GM12873 (cell line): ENCODE measurements around the gene CHRNA1.

ENCODE experiments used
- TF ChIP-seq, protein P1 (sequence below): IDR thresholded peaks from 2 replicates; pipeline ENCODE4 v1.5.1; 2012; ENCODE audit warnings: low read depth, mild to moderate bottlenecking, moderate library complexity, low read length, control low read depth; ENCODE audit not compliant: insufficient read depth; ENCODE audit errors: missing control alignments

CHRNA1 gene

DNA sequence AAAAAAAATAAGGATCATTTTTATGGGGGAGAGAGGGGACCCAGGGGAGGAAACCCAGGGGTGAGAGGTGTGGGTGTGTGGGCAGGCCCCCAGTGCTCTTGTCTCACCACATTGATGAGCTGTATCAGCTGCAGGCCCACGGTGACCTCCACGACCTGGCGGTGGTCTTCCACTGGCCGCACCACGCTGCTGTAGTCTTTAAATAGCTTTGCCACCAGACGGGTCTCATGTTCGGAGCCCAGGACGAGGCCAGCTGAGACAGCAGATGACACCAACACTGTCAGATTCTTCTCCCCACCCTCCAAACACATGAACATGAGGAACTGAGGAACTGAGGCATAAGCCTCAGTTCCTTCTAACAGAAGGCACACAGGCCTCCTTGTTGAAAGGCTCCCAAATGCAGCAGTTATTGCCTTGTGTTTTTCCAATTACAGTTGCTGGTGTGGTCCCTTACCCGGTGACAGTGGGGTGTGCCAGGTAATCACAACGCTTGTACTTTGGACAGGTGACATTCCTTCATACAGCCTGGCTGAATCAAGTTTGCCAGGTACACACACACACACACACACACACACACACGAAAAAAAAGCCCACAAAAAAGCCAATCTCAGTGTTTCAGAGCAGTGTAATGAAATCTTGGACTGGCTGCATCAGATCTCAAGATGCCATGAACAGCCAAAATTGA lies 4.7 kb downstream of the CHRNA1 start:
- TF ChIP-seq, protein P1, sequence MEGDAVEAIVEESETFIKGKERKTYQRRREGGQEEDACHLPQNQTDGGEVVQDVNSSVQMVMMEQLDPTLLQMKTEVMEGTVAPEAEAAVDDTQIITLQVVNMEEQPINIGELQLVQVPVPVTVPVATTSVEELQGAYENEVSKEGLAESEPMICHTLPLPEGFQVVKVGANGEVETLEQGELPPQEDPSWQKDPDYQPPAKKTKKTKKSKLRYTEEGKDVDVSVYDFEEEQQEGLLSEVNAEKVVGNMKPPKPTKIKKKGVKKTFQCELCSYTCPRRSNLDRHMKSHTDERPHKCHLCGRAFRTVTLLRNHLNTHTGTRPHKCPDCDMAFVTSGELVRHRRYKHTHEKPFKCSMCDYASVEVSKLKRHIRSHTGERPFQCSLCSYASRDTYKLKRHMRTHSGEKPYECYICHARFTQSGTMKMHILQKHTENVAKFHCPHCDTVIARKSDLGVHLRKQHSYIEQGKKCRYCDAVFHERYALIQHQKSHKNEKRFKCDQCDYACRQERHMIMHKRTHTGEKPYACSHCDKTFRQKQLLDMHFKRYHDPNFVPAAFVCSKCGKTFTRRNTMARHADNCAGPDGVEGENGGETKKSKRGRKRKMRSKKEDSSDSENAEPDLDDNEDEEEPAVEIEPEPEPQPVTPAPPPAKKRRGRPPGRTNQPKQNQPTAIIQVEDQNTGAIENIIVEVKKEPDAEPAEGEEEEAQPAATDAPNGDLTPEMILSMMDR: no peak

DNA sequence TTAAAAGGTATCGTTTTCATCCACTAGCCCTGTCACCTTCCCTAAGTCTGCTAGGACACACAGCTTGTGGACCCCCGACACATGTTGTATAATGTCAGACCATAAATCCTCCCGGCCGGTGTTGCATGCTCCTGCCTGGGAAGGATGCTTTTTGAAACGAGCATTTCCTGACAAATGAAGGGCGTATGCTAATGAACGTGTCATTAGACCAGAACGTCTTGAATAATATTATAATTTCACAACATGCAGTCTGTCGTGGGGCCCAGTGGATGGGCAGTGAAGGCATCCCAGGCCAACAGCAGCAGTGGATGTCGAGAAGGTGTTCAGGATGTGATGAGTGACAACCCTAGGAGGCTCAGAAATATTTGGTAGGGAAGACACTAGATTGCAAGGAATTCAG lies 7.5 kb downstream of the CHRNA1 start:
- TF ChIP-seq, protein P1: no peak

DNA sequence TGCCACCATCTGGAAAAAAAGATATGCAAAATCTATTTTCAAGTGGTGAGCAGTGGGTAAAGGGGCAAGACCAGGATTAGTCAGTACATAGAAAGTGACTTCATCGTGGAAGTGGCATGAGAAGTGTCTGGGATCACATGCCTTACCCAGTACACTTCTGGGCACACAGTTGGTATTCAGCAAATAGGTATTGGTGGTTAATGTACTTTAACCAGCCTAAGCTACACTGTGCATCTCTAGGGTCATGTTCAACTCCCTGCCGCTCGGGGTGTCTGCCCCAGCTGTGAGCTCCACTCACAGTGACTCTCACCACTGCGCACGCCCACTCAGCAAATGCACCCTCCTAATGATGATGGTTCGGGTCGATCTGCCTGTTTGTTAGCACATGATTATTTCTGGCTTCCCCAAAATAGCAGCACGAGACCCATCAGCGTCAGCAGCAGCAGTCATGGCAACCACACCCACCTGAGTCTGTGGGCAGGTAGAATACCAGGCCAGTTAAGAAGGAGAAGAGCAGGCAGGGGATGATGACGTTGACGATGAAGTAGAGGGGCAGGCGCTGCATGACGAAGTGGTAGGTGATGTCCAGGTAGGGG lies 11.1 kb downstream of the CHRNA1 start:
- TF ChIP-seq, protein P1: no peak

DNA sequence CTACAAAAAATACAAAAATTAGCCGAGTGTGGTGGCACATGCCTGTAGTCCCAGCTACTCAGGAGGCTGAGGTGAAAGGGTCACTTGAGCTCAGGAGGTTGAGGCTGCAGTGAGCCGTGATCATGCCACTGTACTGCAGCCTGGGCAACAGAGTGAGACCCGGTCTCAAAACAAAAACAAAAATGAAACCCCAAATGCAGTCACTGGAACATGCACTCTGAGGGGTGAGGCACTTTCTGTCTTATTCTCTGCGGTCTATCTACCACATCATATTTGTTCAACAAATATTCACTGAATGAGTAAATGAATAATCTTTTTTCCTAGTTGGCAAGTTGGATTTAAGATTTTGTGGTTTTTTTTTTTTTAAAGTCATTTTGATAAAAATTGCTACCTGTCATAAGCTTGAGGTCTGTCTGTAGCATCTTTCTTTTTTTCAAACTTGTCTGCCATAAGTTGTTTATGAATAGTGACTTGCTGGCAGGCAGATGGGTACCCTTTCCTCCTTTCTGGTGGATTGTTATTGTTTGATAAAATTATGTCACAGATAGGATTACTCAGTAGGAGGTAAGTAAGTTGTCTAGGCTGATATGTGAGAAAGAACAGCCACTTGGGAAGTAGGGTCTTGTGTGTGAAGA lies 11.8 kb downstream of the CHRNA1 start:
- TF ChIP-seq, protein P1: no peak

DNA sequence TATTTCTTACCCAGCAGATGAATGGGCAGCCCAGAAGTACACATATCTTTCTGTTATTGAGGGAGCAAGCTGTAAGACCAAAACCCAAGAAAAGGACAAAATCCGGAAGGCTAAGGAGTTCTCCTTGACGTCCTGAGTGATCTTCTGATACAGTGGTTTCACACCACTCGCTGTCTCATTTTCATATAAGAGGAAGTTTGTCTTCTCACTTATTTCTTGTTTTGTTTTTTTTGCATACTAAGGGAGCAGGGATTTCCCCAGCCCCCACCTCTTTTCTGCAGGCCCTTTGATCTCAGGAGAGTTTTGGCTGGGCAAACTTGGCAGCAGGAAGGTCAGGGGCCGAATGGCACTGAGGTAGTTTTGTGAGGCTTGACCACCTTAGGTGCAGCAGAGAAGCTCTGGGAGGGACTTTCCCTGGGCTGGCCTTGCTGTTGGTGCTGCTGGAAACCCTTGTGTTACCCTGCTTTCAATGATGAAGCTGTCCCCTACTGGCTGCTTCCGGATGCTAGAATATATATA lies 13.3 kb downstream of the CHRNA1 start:
- TF ChIP-seq, protein P1: peak; percentile 30

DNA sequence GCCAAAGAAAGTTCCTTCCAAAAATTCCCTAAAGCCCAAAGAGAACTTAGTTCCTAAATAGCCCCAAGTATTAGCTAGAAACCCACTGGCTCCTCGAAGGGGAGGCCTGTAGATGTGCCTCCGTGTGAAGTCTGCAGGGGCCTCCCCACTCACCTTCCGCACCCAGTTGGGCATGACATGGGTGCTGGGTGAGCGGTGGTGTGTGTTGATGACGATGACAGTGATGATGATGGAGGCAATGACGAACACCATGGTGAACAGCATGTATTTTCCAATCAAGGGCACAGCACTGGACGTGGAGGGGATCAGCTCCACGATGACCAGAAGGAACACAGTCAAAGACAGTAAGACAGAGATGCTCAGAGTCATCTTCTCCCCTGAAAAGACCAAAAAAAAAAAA lies 14.5 kb downstream of the CHRNA1 start:
- TF ChIP-seq, protein P1: no peak

DNA sequence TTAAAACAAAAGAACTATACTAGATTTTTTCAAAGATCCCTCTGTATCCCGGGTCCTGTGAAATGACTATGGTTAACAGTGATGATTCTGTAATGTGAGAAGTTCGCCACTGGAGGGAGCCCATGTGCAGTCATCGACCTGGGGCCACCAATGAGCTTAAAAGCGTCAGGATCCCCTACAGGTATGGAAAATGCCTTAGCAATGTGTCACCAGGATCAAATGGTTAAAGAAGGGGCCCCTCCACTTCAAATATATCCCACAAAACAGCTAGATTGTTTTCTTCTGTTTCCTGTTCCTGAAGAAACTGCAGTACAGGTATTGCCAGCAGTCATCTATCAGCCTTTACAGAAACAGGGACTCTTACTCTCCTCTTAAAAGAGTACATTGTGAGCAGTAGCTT lies 15.3 kb downstream of the CHRNA1 start:
- TF ChIP-seq, protein P1: peak; percentile 77
